ENCODE measurements around the gene CLDN15. TPM values are rescaled to one million over a fixed set of nuclear protein-coding genes. Genes with fewer than 3 reads are reported as not detected.

Gene CLDN15
- total and polyA plus RNA-seq, 2 donors (not counting 1 experiment from before 2014, with no cell fraction given) = 31.1 to 42.1 TPM

- H3K4me1 ChIP-seq (ENCODE audit: control insufficient read depth in 2 of 2, insufficient read depth in 2 of 2, low read length in 2 of 2) = no peaks in the 10 kb centered on the region
- POLR2A ChIA-PET = no interaction called here
- H3K4me2 ChIP-seq (replicated peaks; ENCODE audit: low read depth, low read length, poor library complexity, severe bottlenecking) = no peak overlapping the region
- H3K27me3 Mint-ChIP-seq = peaks cover 21% of the 10 kb centered on the region
- no peaks in the 10 kb centered on the region for H3K36me3 ChIP-seq (replicated peaks in 1 of 2; ENCODE audit: control extremely low read depth in 1 of 2, control insufficient read depth in 1 of 2, extremely low read depth in 1 of 2, insufficient read depth in 2 of 2, low read length in 1 of 2)
- no peak overlapping the region for H3K27ac ChIP-seq (ENCODE audit: low read length in 2 of 2)
- intact Hi-C loops (cut with micrococcal nuclease) = no loop called here
- peaks cover 0 to 3% (median 0%) of the 10 kb centered on the region in 4 experiments for H3K27me3 ChIP-seq (replicated peaks in 1 of 4; ENCODE audit: control extremely low read depth in 1 of 4, control insufficient read depth in 3 of 4, insufficient read depth in 4 of 4, low read length in 3 of 4)
- no peaks in the 10 kb centered on the region for H3K9me3 ChIP-seq (ENCODE audit: control extremely low read depth in 1 of 3, control insufficient read depth in 2 of 3, insufficient read depth in 1 of 3, low read length in 2 of 3)
- H3K4me3 ChIP-seq (ENCODE audit: control extremely low read depth in 1 of 5, extremely low read depth in 1 of 5, insufficient read depth in 1 of 5, low read depth in 2 of 5, low read length in 4 of 5) = no peak overlapping the region
- no peaks in the 10 kb centered on the region for H3K4me1 Mint-ChIP-seq
- H3K27ac Mint-ChIP-seq = no peak overlapping the region
- TF ChIP-seq CTCF (IDR thresholded peaks at IDR 0.05) = no peak
- no peak for TF ChIP-seq EZH2 (IDR thresholded peaks at IDR 0.05; ENCODE audit: borderline replicate concordance, insufficient read depth, low read depth, low read length, poor library complexity, severe bottlenecking)
- CTCF ChIA-PET = interaction anchor here (0.6 to 2.6 kb wide), 2 partner anchors 13 to 359 kb away, joined by 3 to 10 read pairs; no protein-coding TSS in a partner anchor
- WGBS (ENCODE audit: insufficient coverage) = 93% methylated on average over 18 of the region's 21 CpGs
- no peaks in the 10 kb centered on the region for H3K79me2 ChIP-seq (ENCODE audit: control insufficient read depth, insufficient read depth, low read length)
- DNase-seq = no peak
- no peak overlapping the region for H3K9ac ChIP-seq (ENCODE audit: low read length)
- no peak overlapping the region for H2AFZ ChIP-seq (ENCODE audit: insufficient read depth, low read depth, low read length, poor library complexity, severe bottlenecking)
- H3K4me3 Mint-ChIP-seq = no peak overlapping the region
- no peaks in the 10 kb centered on the region for H4K20me1 ChIP-seq (ENCODE audit: control insufficient read depth, insufficient read depth, low read length, poor library complexity, severe bottlenecking)
- ATAC-seq (ENCODE audit: low read depth) = no peak
- no peaks in the 10 kb centered on the region for H3K9me3 Mint-ChIP-seq (ENCODE audit: insufficient read depth)
Observed at GRCh38 chr7:101269664-101270063, 32.1 kb upstream of the CLDN15 start.

- Mint-ChIP-seq H3K9me3 (ENCODE audit: insufficient read depth) (no peaks in the 10 kb centered on the region), H3K27ac (no peak overlapping the region), H3K27me3 (peaks cover 19% of the 10 kb centered on the region), H3K4me1 (peaks cover 2% of the 10 kb centered on the region), H3K4me3 (no peak overlapping the region)
- Histone ChIP-seq H4K20me1 (ENCODE audit: control insufficient read depth, insufficient read depth, low read length, poor library complexity, severe bottlenecking) (no peaks in the 10 kb centered on the region), H3K36me3 (replicated peaks in 1 of 2; ENCODE audit: control extremely low read depth in 1 of 2, control insufficient read depth in 1 of 2, extremely low read depth in 1 of 2, insufficient read depth in 2 of 2, low read length in 1 of 2) (no peaks in the 10 kb centered on the region), H3K9me3 (ENCODE audit: control extremely low read depth in 1 of 3, control insufficient read depth in 2 of 3, insufficient read depth in 1 of 3, low read length in 2 of 3) (no peaks in the 10 kb centered on the region), H3K9ac (ENCODE audit: low read length) (no peak overlapping the region), H3K27me3 (replicated peaks in 1 of 4; ENCODE audit: control extremely low read depth in 1 of 4, control insufficient read depth in 3 of 4, insufficient read depth in 4 of 4, low read length in 3 of 4) (peaks cover 0 to 4% (median 2%) of the 10 kb centered on the region in 4 experiments), H3K4me1 (ENCODE audit: control insufficient read depth in 2 of 2, insufficient read depth in 2 of 2, low read length in 2 of 2) (no peaks in the 10 kb centered on the region), H2AFZ (ENCODE audit: insufficient read depth, low read depth, low read length, poor library complexity, severe bottlenecking) (no peak overlapping the region), H3K4me2 (replicated peaks; ENCODE audit: low read depth, low read length, poor library complexity, severe bottlenecking) (no peak overlapping the region), H3K79me2 (ENCODE audit: control insufficient read depth, insufficient read depth, low read length) (no peaks in the 10 kb centered on the region), H3K27ac (ENCODE audit: low read length in 2 of 2) (no peak overlapping the region), H3K4me3 (ENCODE audit: control extremely low read depth in 1 of 5, extremely low read depth in 1 of 5, insufficient read depth in 1 of 5, low read depth in 2 of 5, low read length in 4 of 5) (no peak overlapping the region)
- POLR2A ChIA-PET = no interaction called here
- ATAC-seq (ENCODE audit: low read depth) (no peak), DNase-seq (no peak)
- CTCF ChIA-PET = no interaction called here
- intact Hi-C loops (cut with micrococcal nuclease) = no loop called here
- WGBS (ENCODE audit: insufficient coverage) = 67% methylated on average over 14 of the region's 17 CpGs
- TF ChIP-seq EZH2 (IDR thresholded peaks at IDR 0.05; ENCODE audit: borderline replicate concordance, insufficient read depth, low read depth, low read length, poor library complexity, severe bottlenecking) = no peak
- TF ChIP-seq CTCF (IDR thresholded peaks at IDR 0.05) = no peak
Observed at GRCh38 chr7:101265622-101266516, 28.3 kb upstream of the CLDN15 start.

Measured in B cell (primary cell).